NB4 (cell line): ENCODE data around the gene MCM8.

ENCODE experiments used
- MYC ChIP-seq: IDR thresholded peaks from 2 replicates; pipeline ENCODE4 v1.6.1; 2011; ENCODE audit warnings: low read depth, low read length
- POLR2A ChIP-seq: IDR thresholded peaks from 2 replicates; pipeline ENCODE4 v1.6.1; 2011; ENCODE audit warnings: mild to moderate bottlenecking; ENCODE audit not compliant: insufficient read length; ENCODE audit errors: extremely low read depth
- TF ChIP-seq, protein P1 (sequence below): IDR thresholded peaks from one replicate; pipeline ENCODE4 v1.5.1; 2012; ENCODE audit warnings: low read depth, low read length
- TF ChIP-seq, protein P2 (sequence below): IDR thresholded peaks from 2 replicates; pipeline ENCODE4 v1.6.1; 2011; ENCODE audit warnings: low read depth, low read length

DNA sequence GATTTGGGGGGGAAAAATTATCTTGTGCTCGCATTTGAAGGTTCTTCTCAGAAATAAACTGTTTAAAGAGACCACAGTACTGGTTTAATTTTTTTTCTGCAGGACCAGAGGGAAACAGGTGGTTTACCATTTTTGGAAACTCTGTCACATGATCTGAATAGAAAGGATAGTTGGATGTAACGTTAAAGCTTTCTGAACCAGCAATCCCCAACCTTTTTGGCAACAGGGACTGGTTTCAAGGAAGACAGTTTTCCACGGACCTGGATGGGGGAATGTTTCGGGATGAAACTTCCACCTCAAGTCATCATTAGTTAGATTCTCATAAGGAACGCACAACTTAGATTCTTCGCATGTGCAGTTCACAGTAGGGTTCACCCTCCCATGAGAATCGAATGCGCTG is 50.4 kb downstream of the MCM8 start:
- TF ChIP-seq, protein P1, sequence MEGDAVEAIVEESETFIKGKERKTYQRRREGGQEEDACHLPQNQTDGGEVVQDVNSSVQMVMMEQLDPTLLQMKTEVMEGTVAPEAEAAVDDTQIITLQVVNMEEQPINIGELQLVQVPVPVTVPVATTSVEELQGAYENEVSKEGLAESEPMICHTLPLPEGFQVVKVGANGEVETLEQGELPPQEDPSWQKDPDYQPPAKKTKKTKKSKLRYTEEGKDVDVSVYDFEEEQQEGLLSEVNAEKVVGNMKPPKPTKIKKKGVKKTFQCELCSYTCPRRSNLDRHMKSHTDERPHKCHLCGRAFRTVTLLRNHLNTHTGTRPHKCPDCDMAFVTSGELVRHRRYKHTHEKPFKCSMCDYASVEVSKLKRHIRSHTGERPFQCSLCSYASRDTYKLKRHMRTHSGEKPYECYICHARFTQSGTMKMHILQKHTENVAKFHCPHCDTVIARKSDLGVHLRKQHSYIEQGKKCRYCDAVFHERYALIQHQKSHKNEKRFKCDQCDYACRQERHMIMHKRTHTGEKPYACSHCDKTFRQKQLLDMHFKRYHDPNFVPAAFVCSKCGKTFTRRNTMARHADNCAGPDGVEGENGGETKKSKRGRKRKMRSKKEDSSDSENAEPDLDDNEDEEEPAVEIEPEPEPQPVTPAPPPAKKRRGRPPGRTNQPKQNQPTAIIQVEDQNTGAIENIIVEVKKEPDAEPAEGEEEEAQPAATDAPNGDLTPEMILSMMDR: no peak
- TF ChIP-seq, protein P2, sequence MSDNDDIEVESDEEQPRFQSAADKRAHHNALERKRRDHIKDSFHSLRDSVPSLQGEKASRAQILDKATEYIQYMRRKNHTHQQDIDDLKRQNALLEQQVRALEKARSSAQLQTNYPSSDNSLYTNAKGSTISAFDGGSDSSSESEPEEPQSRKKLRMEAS: no peak
- no peak for TF ChIP-seq POLR2A
- no peak for TF ChIP-seq MYC
